ENCODE results near the gene ARMH3. TPM values are rescaled to one million over a fixed set of nuclear protein-coding genes. Genes with fewer than 3 reads are reported as not detected.
A peak's percentile ranks its signal among the peaks of the same experiment; 100 is the strongest.

ARMH3 gene
- total RNA-seq, 4 donors from 2014 or later: 11.5 to 29.7 (median 19.5) TPM

- Histone ChIP-seq H3K27me3 (no peaks in the 10 kb centered on the region), H3K4me1 (peaks cover 4 to 17% (median 13%) of the 10 kb centered on the region in 4 donors), H3K9me3 (no peaks in the 10 kb centered on the region), H3K36me3 (no peaks in the 10 kb centered on the region), H3K27ac (peak overlapping the region; percentile 56 to 85 (median 71)), H3K4me3 (peak overlapping the region in 2 of 4 donors; percentile 44 to 47)
- 44% methylated on average over 25 of the region's 31 CpGs; no CpG with 5 or more reads in 1 of the 2 donors for WGBS, 2 donors (ENCODE audit: low coverage in 1 of 2)
- in situ Hi-C loops (cut with MboI; ENCODE audit: low pct_ligation_motif_present in 1 of 4, low pct_unique_long_range_greater_than_20kb in 1 of 4, low sequenced_read_pairs in 3 of 4): loop anchor here in 1 of 4 donors (10.0 kb wide), 1 partner anchor 185 kb away; no protein-coding TSS in a partner anchor
- intact Hi-C loops (cut with DNase I; ENCODE audit: low total_unique reads): no loop called here
- no peak for TF ChIP-seq CTCF (IDR thresholded peaks at IDR 0.05)
- no peak for TF ChIP-seq POLR2AphosphoS5 (IDR thresholded peaks at IDR 0.05)
- TF ChIP-seq POLR2A (IDR thresholded peaks at IDR 0.05): no peak
- no peak for TF ChIP-seq EP300 (IDR thresholded peaks at IDR 0.05; ENCODE audit: low read depth)
- peak; percentile 62 for DNase-seq
These were observed 226.2 kb downstream of the ARMH3 start for GRCh38 chr10:101829561-101830315.

DNA sequence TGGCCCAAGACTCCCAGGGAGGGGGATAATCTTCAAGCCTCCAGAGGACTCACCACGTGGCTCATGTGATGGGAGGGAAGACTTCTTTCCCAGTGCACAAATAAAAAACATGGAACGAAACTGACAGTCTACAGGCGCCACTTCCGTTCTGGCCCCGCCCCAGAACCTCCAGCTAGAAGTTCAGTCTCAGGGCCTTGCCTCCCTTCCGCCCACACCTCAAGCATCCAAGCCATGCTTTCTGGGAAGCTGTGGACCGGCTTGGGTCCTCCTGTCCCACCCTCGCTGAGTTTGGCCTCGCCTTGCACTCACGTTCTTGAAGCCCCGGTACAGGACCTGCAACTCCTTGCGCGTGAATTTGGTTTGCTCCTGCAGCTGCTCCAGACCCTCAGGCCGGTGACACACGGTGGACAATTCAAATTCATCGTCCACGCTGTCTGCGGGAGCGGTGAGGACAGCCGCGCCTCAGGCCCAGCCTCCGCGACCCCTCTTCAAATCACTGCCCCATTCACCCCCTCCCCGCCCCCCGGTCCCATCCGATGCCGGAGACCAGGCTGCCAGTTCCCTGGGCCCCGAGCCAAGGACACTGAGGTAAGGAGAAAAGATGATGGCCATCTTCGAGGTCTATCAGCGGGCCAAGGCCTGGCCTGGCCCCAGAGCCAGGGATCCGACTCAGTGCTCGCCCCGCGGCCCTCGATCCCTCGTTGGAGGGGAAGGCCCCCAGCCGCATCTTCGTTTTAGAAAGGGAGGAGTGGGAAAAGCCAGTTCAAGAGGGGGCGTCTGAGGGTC, 227.0 kb downstream of the ARMH3 start:
- in situ Hi-C loops (cut with MboI; ENCODE audit: low pct_ligation_motif_present in 1 of 4, low pct_unique_long_range_greater_than_20kb in 1 of 4, low sequenced_read_pairs in 3 of 4): no loop called here
- no peak overlapping the region for H3K27ac ChIP-seq
- H3K4me3 ChIP-seq: peak overlapping the region in 1 of 4 donors; percentile 47
- H3K9me3 ChIP-seq: no peaks in the 10 kb centered on the region
- peaks cover 4 to 17% (median 11%) of the 10 kb centered on the region in 4 donors for H3K4me1 ChIP-seq
- 73% methylated on average over 39 of the region's 39 CpGs; no CpG with 5 or more reads in 1 of the 2 donors for WGBS, 2 donors (ENCODE audit: low coverage in 1 of 2)
- TF ChIP-seq POLR2A (IDR thresholded peaks at IDR 0.05) (no peak), POLR2AphosphoS5 (IDR thresholded peaks at IDR 0.05) (no peak), EP300 (IDR thresholded peaks at IDR 0.05; ENCODE audit: low read depth) (no peak), CTCF (IDR thresholded peaks at IDR 0.05) (no peak)
- intact Hi-C loops (cut with DNase I; ENCODE audit: low total_unique reads): no loop called here
- DNase-seq: no peak
- H3K36me3 ChIP-seq: no peaks in the 10 kb centered on the region
- H3K27me3 ChIP-seq: no peaks in the 10 kb centered on the region

DNA sequence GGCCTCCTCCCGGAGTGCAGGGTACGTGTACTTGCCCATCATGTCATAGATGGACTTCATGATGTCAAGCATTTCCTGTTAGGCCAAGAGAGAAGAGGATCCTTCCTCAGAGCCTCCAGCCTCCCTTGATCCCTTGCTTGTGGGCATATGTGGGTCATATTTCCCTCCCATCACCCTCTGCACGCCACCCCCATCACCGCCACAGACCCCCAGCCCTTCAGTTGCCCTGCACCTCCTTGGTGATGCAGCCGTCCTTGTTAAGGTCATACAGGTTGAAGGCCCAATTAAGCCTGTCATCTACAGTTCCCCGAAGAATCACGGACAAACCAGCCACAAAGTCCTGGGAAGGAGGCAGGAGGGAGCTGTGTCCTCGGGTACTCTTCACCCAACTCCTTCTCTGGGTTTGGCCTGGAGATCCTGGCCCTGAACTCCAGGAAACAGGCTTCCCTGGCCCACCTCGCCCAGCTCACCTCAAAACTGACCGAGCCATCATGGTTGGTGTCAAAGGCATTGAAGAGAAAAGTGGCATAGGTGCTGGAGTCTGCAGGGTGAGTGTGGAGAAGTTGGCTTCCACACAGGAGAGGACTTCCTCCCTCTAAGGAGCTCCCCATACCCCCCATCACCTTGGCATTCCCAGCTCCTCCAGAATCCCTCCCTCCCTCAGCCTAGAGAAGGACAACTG, 227.9 kb downstream of the ARMH3 start:
- no peak for TF ChIP-seq EP300 (IDR thresholded peaks at IDR 0.05; ENCODE audit: low read depth)
- no peak for TF ChIP-seq CTCF (IDR thresholded peaks at IDR 0.05)
- TF ChIP-seq POLR2A (IDR thresholded peaks at IDR 0.05): no peak
- TF ChIP-seq POLR2AphosphoS5 (IDR thresholded peaks at IDR 0.05): no peak
- Histone ChIP-seq H3K9me3 (no peaks in the 10 kb centered on the region), H3K4me1 (peaks cover 4 to 17% (median 11%) of the 10 kb centered on the region in 4 donors), H3K4me3 (no peak overlapping the region), H3K27ac (no peak overlapping the region), H3K27me3 (no peaks in the 10 kb centered on the region), H3K36me3 (no peaks in the 10 kb centered on the region)
- in situ Hi-C loops (cut with MboI; ENCODE audit: low pct_ligation_motif_present in 1 of 4, low pct_unique_long_range_greater_than_20kb in 1 of 4, low sequenced_read_pairs in 3 of 4) (no loop called here), intact Hi-C loops (cut with DNase I; ENCODE audit: low total_unique reads) (no loop called here)
- WGBS, 2 donors (ENCODE audit: low coverage in 1 of 2): 80 to 90% methylated on average over 1 to 10 of the region's 10 CpGs
- no peak for DNase-seq
